Neural progenitor cell (in vitro differentiated cells): ENCODE measurements around the gene JADE1. TPM values are rescaled to one million over a fixed set of nuclear protein-coding genes. Genes with fewer than 3 reads are reported as not detected.
A peak's percentile ranks its signal among the peaks of the same experiment; 100 is the strongest.

Source experiments
- DNase-seq: peaks from one replicate; pipeline ENCODE4 v3.0.0-alpha.2; 2016; ENCODE audit warnings: low spot score
- H2AFZ ChIP-seq: fragments of 200-600 bp; sonication (generic); replicated peaks from 2 replicates; pipeline ENCODE4 v1.6.1; 2016; ENCODE audit warnings: antibody characterized with exemption
- H3F3A ChIP-seq: fragments of 200-600 bp; sonication (generic); 2 replicates; pipeline ENCODE4 v1.6.1; 2016; ENCODE audit warnings: antibody characterized with exemption, low read depth
- H3K27ac ChIP-seq: fragments of 200-600 bp; sonication (generic); 2 replicates; pipeline ENCODE4 v1.5.1; 2016; ENCODE audit warnings: mild to moderate bottlenecking
- H3K27me3 ChIP-seq: fragments of 200-600 bp; sonication (generic); 2 replicates; pipeline ENCODE4 v1.6.1; 2016; ENCODE audit warnings: mild to moderate bottlenecking, moderate library complexity
- H3K36me3 ChIP-seq: fragments of 200-600 bp; sonication (generic); 2 replicates; pipeline ENCODE4 v1.5.1; 2016
- H3K4me1 ChIP-seq: fragments of 200-600 bp; sonication (generic); 2 replicates; pipeline ENCODE4 v1.6.1; 2016; ENCODE audit warnings: mixed run types
- H3K4me2 ChIP-seq: fragments of 200-600 bp; sonication (generic); 2 replicates; pipeline ENCODE4 v1.6.1; 2016
- H3K4me3 ChIP-seq: fragments of 200-600 bp; sonication (generic); 2 replicates; pipeline ENCODE4 v1.5.1; 2016
- H3K79me2 ChIP-seq: fragments of 200-600 bp; sonication (generic); 2 replicates; pipeline ENCODE4 v1.6.1; 2016; ENCODE audit warnings: low read depth
- H3K9ac ChIP-seq: fragments of 200-600 bp; sonication (generic); 2 replicates; pipeline ENCODE4 v1.6.1; 2016
- H3K9me3 ChIP-seq: fragments of 200-600 bp; sonication (generic); 2 replicates; pipeline ENCODE4 v1.5.1; 2016; ENCODE audit warnings: low read depth
- H4K20me1 ChIP-seq: fragments of 200-600 bp; sonication (generic); 2 replicates; pipeline ENCODE4 v1.6.1; 2016; ENCODE audit warnings: low read depth
- H3K27ac Mint-ChIP-seq: 3 replicates; pipeline ENCODE4 v1.8.0; 2021; ENCODE audit warnings: mixed read lengths
- H3K27me3 Mint-ChIP-seq: 2 replicates; pipeline ENCODE4 v1.8.0; 2022; ENCODE audit warnings: low read depth, mild to moderate bottlenecking, inconsistent platforms, moderate library complexity, mixed read lengths; ENCODE audit not compliant: insufficient read depth
- H3K36me3 Mint-ChIP-seq: 3 replicates; pipeline ENCODE4 v1.8.0; 2021; ENCODE audit warnings: mixed read lengths
- H3K4me1 Mint-ChIP-seq: 3 replicates; pipeline ENCODE4 v1.8.0; 2021; ENCODE audit warnings: mixed read lengths
- H3K4me3 Mint-ChIP-seq: 3 replicates; pipeline ENCODE4 v1.8.0; 2021; ENCODE audit warnings: mild to moderate bottlenecking, moderate library complexity, mixed read lengths
- H3K9me3 Mint-ChIP-seq: 3 replicates; pipeline ENCODE4 v1.8.0; 2020; ENCODE audit warnings: mixed read lengths
- CTCF ChIP-seq: fragments of 200-600 bp; sonication (generic); IDR thresholded peaks from 2 replicates; pipeline ENCODE4 v1.5.1; 2017; ENCODE audit warnings: antibody characterized with exemption, mild to moderate bottlenecking
- EZH2 ChIP-seq: fragments of 200-600 bp; sonication (generic); IDR thresholded peaks from 2 replicates; pipeline ENCODE4 v1.6.1; 2017; ENCODE audit warnings: antibody characterized with exemption, mild to moderate bottlenecking, moderate library complexity
- EZH2phosphoT487 ChIP-seq: fragments of 200-600 bp; sonication (generic); IDR thresholded peaks from 2 replicates; pipeline ENCODE4 v1.6.1; 2017; ENCODE audit warnings: antibody characterized with exemption
- total RNA-seq: library from RNA; depleted of rRNA; stranded (reverse); fragments of >200 nt; gene quantifications from 2 replicates; pipeline ENCODE4 v1.2.3, GENCODE V29; 2015; ENCODE audit warnings: low replicate concordance

The JADE1 gene
- total RNA-seq, 1 donor from 2014 or later, result 55.9 TPM

GRCh38 chr4:128830906-128831503, 21.5 kb downstream of the JADE1 start:
- Mint-ChIP-seq H3K27me3 (peaks cover 8% of the 10 kb centered on the region), H3K27ac (peak overlapping the region; percentile 84), H3K4me3 (peak overlapping the region; percentile 61), H3K9me3 (peaks cover 4% of the 10 kb centered on the region), H3K36me3 (peaks cover 30% of the 10 kb centered on the region), H3K4me1 (peaks cover 42% of the 10 kb centered on the region)
- Histone ChIP-seq H3K9ac (no peak overlapping the region), H3K9me3 (no peaks in the 10 kb centered on the region), H3F3A (peaks cover 25% of the 10 kb centered on the region), H3K4me2 (peak overlapping the region; percentile 76), H3K27me3 (no peaks in the 10 kb centered on the region), H2AFZ (no peak overlapping the region), H3K79me2 (peaks cover 100% of the 10 kb centered on the region), H3K4me1 (peaks cover 42% of the 10 kb centered on the region), H3K36me3 (no peaks in the 10 kb centered on the region), H3K4me3 (peak overlapping the region; percentile 29), H3K27ac (peak overlapping the region; percentile 53), H4K20me1 (peaks cover 100% of the 10 kb centered on the region)
- TF ChIP-seq CTCF (no peak), EZH2 (no peak), EZH2phosphoT487 (no peak)
- DNase-seq, result no peak

- no peaks in the 10 kb centered on the region for H3K27me3 ChIP-seq
- no peaks in the 10 kb centered on the region for H3K9me3 ChIP-seq
- H3K9me3 Mint-ChIP-seq, result peaks cover 4% of the 10 kb centered on the region
- H3K27me3 Mint-ChIP-seq, result peaks cover 8% of the 10 kb centered on the region
- H4K20me1 ChIP-seq, result peaks cover 98% of the 10 kb centered on the region
- peaks cover 35% of the 10 kb centered on the region for H3K4me1 ChIP-seq
- no peak overlapping the region for H2AFZ ChIP-seq
- DNase-seq, result peak; percentile 73
- no peak overlapping the region for H3K9ac ChIP-seq
- peak overlapping the region; percentile 76 for H3K4me2 ChIP-seq
- peaks cover 100% of the 10 kb centered on the region for H3K79me2 ChIP-seq
- peak overlapping the region; percentile 29 for H3K4me3 ChIP-seq
- H3K4me1 Mint-ChIP-seq, result peaks cover 36% of the 10 kb centered on the region
- H3K36me3 Mint-ChIP-seq, result peaks cover 30% of the 10 kb centered on the region
- peak overlapping the region; percentile 84 for H3K27ac Mint-ChIP-seq
- peak overlapping the region; percentile 61 for H3K4me3 Mint-ChIP-seq
- no peaks in the 10 kb centered on the region for H3K36me3 ChIP-seq
- H3K27ac ChIP-seq, result peak overlapping the region; percentile 53
- peaks cover 25% of the 10 kb centered on the region for H3F3A ChIP-seq
- no peak for TF ChIP-seq CTCF
- peak; percentile 82 for TF ChIP-seq EZH2phosphoT487
- TF ChIP-seq EZH2, result no peak
These were observed 22.2 kb downstream of the JADE1 start for GRCh38 chr4:128831531-128832242.

- Mint-ChIP-seq H3K36me3 (peaks cover 31% of the 10 kb centered on the region), H3K27ac (no peak overlapping the region), H3K4me3 (no peak overlapping the region), H3K4me1 (peaks cover 30% of the 10 kb centered on the region), H3K27me3 (peaks cover 8% of the 10 kb centered on the region), H3K9me3 (peaks cover 4% of the 10 kb centered on the region)
- Histone ChIP-seq H3F3A (peaks cover 25% of the 10 kb centered on the region), H3K4me1 (peaks cover 30% of the 10 kb centered on the region), H3K4me2 (peak overlapping the region; percentile 76), H3K36me3 (no peaks in the 10 kb centered on the region), H3K9ac (no peak overlapping the region), H3K4me3 (no peak overlapping the region), H2AFZ (no peak overlapping the region), H3K27ac (no peak overlapping the region), H3K9me3 (no peaks in the 10 kb centered on the region), H3K27me3 (no peaks in the 10 kb centered on the region), H3K79me2 (peaks cover 100% of the 10 kb centered on the region), H4K20me1 (peaks cover 98% of the 10 kb centered on the region)
- TF ChIP-seq EZH2phosphoT487 (no peak), EZH2 (no peak), CTCF (no peak)
- DNase-seq, result no peak
These were observed 22.7 kb downstream of the JADE1 start for GRCh38 chr4:128832243-128832625.
